ENCODE measurements around the gene CHEK1. TPM values are rescaled to one million over a fixed set of nuclear protein-coding genes. Genes with fewer than 3 reads are reported as not detected.

Gene CHEK1
- polyA plus RNA-seq, 1 donor (not counting 4 experiments of a cell fraction or from before 2014, with no cell fraction given) = 38.2 TPM

DNA sequence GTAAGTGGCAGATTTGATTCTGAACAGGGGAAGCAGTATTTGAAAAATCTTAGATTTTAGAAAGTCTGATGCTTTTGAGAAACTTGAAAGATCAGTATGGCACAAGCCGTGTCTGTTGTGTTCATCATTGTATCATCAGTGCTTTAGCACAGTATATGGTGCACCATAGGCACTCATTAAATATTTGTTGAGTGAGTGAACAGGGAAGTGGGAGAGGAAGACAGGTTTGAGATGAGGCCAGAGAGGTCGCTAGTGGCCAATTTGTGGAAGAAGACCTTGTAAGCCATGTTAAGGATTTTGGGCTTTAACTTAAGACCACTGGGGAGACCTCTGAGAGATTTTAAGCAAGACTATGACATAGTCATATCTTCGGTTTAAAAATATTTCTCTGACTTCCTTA, 12.9 kb downstream of the CHEK1 start:
- no peaks in the 10 kb centered on the region for H4K20me1 ChIP-seq (ENCODE audit: control insufficient read depth, extremely low read depth, insufficient read depth, low read length)
- no peak overlapping the region for H2AFZ ChIP-seq (ENCODE audit: control insufficient read depth, low read length)
- H3K4me2 ChIP-seq (ENCODE audit: control insufficient read depth, extremely low read depth, insufficient read depth, low read depth, low read length) = no peak overlapping the region
- no peaks in the 10 kb centered on the region for H3K79me2 ChIP-seq (ENCODE audit: control insufficient read depth, insufficient read depth, low read length)
- dilution Hi-C loops (cut with MboI; ENCODE audit: extremely low pct_ligation_motif_present, low sequenced_read_pairs) = no loop called here
- peaks cover 6 to 16% of the 10 kb centered on the region in 2 experiments for H3K36me3 ChIP-seq (ENCODE audit: control insufficient read depth in 2 of 2, extremely low read depth in 1 of 2, insufficient read depth in 2 of 2, low read length in 2 of 2)
- H3K9me1 ChIP-seq (ENCODE audit: control insufficient read depth, extremely low read depth, insufficient read depth, low read length) = no peaks in the 10 kb centered on the region
- no peak for FAIRE-seq
- TF ChIP-seq EZH2 (IDR thresholded peaks at IDR 0.05; ENCODE audit: low read length) (no peak), CTCF (optimal IDR thresholded peaks at IDR 0.05 in 1 of 3, IDR thresholded peaks at IDR 0.05 in 1 of 3, conservative IDR thresholded peaks at IDR 0.05 in 1 of 3; ENCODE audit: extremely low read depth in 1 of 3, insufficient read depth in 2 of 3, low read length in 3 of 3) (no peak)
- no peaks in the 10 kb centered on the region for H3K9me3 ChIP-seq (ENCODE audit: control insufficient read depth, low read depth, low read length)
- no peak for DNase-seq (ENCODE audit: low read depth, low spot score)
- H3K27ac ChIP-seq (ENCODE audit: control insufficient read depth, insufficient read depth, low read length) = no peak overlapping the region
- H3K4me1 ChIP-seq (ENCODE audit: control insufficient read depth, extremely low read depth, insufficient read depth, low read length) = no peaks in the 10 kb centered on the region
- H3K9ac ChIP-seq (ENCODE audit: control insufficient read depth, extremely low read depth, insufficient read depth, low read length) = no peak overlapping the region
- H3K4me3 ChIP-seq (ENCODE audit: control insufficient read depth in 2 of 3, extremely low read depth in 1 of 3, insufficient read depth in 2 of 3, low read depth in 1 of 3, low read length in 3 of 3) = no peak overlapping the region
- no peaks in the 10 kb centered on the region for H3K27me3 ChIP-seq (ENCODE audit: control insufficient read depth, extremely low read depth, insufficient read depth, low read length)

DNA sequence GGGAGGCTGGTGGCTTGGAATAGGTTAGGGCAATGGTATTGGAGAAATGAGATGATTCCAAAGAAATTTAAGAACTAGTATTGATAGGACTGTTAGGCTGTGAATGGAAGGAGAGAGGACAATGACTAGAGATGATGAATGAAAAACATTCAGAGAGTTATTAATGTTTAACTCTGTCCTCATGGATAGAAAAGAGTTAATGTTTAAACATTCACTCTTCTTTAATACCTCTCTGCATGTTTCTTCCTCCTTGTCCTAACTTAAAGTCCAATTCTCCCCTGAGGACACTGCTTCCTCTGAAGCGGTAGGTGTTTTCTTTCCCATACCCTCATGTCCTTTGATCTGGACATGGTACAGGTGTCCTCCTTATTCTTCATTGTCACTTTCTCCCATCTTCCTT, 13.4 kb downstream of the CHEK1 start:
- no peaks in the 10 kb centered on the region for H3K9me1 ChIP-seq (ENCODE audit: control insufficient read depth, extremely low read depth, insufficient read depth, low read length)
- H3K27ac ChIP-seq (ENCODE audit: control insufficient read depth, insufficient read depth, low read length) = no peak overlapping the region
- no peak overlapping the region for H2AFZ ChIP-seq (ENCODE audit: control insufficient read depth, low read length)
- dilution Hi-C loops (cut with MboI; ENCODE audit: extremely low pct_ligation_motif_present, low sequenced_read_pairs) = no loop called here
- H3K4me3 ChIP-seq (ENCODE audit: control insufficient read depth in 2 of 3, extremely low read depth in 1 of 3, insufficient read depth in 2 of 3, low read depth in 1 of 3, low read length in 3 of 3) = no peak overlapping the region
- no peaks in the 10 kb centered on the region for H4K20me1 ChIP-seq (ENCODE audit: control insufficient read depth, extremely low read depth, insufficient read depth, low read length)
- no peak for FAIRE-seq
- TF ChIP-seq EZH2 (IDR thresholded peaks at IDR 0.05; ENCODE audit: low read length) = no peak
- no peak for TF ChIP-seq CTCF (optimal IDR thresholded peaks at IDR 0.05 in 1 of 3, IDR thresholded peaks at IDR 0.05 in 1 of 3, conservative IDR thresholded peaks at IDR 0.05 in 1 of 3; ENCODE audit: extremely low read depth in 1 of 3, insufficient read depth in 2 of 3, low read length in 3 of 3)
- H3K4me1 ChIP-seq (ENCODE audit: control insufficient read depth, extremely low read depth, insufficient read depth, low read length) = no peaks in the 10 kb centered on the region
- no peaks in the 10 kb centered on the region for H3K9me3 ChIP-seq (ENCODE audit: control insufficient read depth, low read depth, low read length)
- peaks cover 6 to 14% of the 10 kb centered on the region in 2 experiments for H3K36me3 ChIP-seq (ENCODE audit: control insufficient read depth in 2 of 2, extremely low read depth in 1 of 2, insufficient read depth in 2 of 2, low read length in 2 of 2)
- no peaks in the 10 kb centered on the region for H3K79me2 ChIP-seq (ENCODE audit: control insufficient read depth, insufficient read depth, low read length)
- no peak overlapping the region for H3K4me2 ChIP-seq (ENCODE audit: control insufficient read depth, extremely low read depth, insufficient read depth, low read depth, low read length)
- no peak overlapping the region for H3K9ac ChIP-seq (ENCODE audit: control insufficient read depth, extremely low read depth, insufficient read depth, low read length)
- no peak for DNase-seq (ENCODE audit: low read depth, low spot score)
- H3K27me3 ChIP-seq (ENCODE audit: control insufficient read depth, extremely low read depth, insufficient read depth, low read length) = no peaks in the 10 kb centered on the region

Measured in keratinocyte (primary cell).